ENCODE results near the gene RAPGEF6.

RAPGEF6 gene

GRCh38 chr5:131541071-131541470 is 94.0 kb downstream of the RAPGEF6 start:
- DNase-seq (ENCODE audit: low read depth), result no peak

- DNase-seq (ENCODE audit: low read depth), result no peak
These were observed 95.8 kb downstream of the RAPGEF6 start for GRCh38 chr5:131539251-131539650.

GRCh38 chr5:131538177-131538593 is 96.8 kb downstream of the RAPGEF6 start:
- no peak for DNase-seq (ENCODE audit: low read depth)

- DNase-seq (ENCODE audit: low read depth), result no peak
These were observed 98.1 kb downstream of the RAPGEF6 start for GRCh38 chr5:131536850-131537448.

- no peak for DNase-seq (ENCODE audit: low read depth)
These were observed 98.7 kb downstream of the RAPGEF6 start for GRCh38 chr5:131536211-131536826.

- DNase-seq (ENCODE audit: low read depth), result no peak
These were observed 100.1 kb downstream of the RAPGEF6 start for GRCh38 chr5:131534974-131535373.

GRCh38 chr5:131533836-131534235 is 101.2 kb downstream of the RAPGEF6 start:
- DNase-seq (ENCODE audit: low read depth), result no peak

- DNase-seq (ENCODE audit: low read depth), result no peak
These were observed 102.9 kb downstream of the RAPGEF6 start for GRCh38 chr5:131532031-131532640.

- no peak for DNase-seq (ENCODE audit: low read depth)
These were observed 104.2 kb downstream of the RAPGEF6 start for GRCh38 chr5:131530706-131531331.

GRCh38 chr5:131528682-131529081 is 106.3 kb downstream of the RAPGEF6 start:
- no peak for DNase-seq (ENCODE audit: low read depth)

- no peak for DNase-seq (ENCODE audit: low read depth)
These were observed 109.2 kb downstream of the RAPGEF6 start for GRCh38 chr5:131525805-131526204.

GRCh38 chr5:131524431-131524830 is 110.6 kb downstream of the RAPGEF6 start:
- DNase-seq (ENCODE audit: low read depth), result no peak

- no peak for DNase-seq (ENCODE audit: low read depth)
These were observed 111.4 kb downstream of the RAPGEF6 start for GRCh38 chr5:131523500-131524185.

- DNase-seq (ENCODE audit: low read depth), result no peak
These were observed 113.8 kb downstream of the RAPGEF6 start for GRCh38 chr5:131521252-131521651.

- DNase-seq (ENCODE audit: low read depth), result no peak
These were observed 119.7 kb downstream of the RAPGEF6 start for GRCh38 chr5:131515348-131515747.

- DNase-seq (ENCODE audit: low read depth), result peak; percentile 1
These were observed 120.4 kb downstream of the RAPGEF6 start for GRCh38 chr5:131514316-131515283.

GRCh38 chr5:131513780-131514179 is 121.2 kb downstream of the RAPGEF6 start:
- peak; percentile 0 for DNase-seq (ENCODE audit: low read depth)

GRCh38 chr5:131511934-131512333 is 123.1 kb downstream of the RAPGEF6 start:
- no peak for DNase-seq (ENCODE audit: low read depth)

- no peak for DNase-seq (ENCODE audit: low read depth)
These were observed 125.2 kb downstream of the RAPGEF6 start for GRCh38 chr5:131509801-131510200.

GRCh38 chr5:131505237-131505908 is 129.7 kb downstream of the RAPGEF6 start:
- no peak for DNase-seq (ENCODE audit: low read depth)

- no peak for DNase-seq (ENCODE audit: low read depth)
These were observed 138.7 kb downstream of the RAPGEF6 start for GRCh38 chr5:131496400-131496713.
